MM.1S (cell line): ENCODE measurements around the gene GBF1.
"Not testable (repeated sequence)": the region's sequence is repeated elsewhere in the genome, so short reads cannot be mapped to it uniquely, and the experiment has no call there.

ENCODE experiments used
- DNase-seq: peaks from one replicate; pipeline ENCODE4 v3.0.0-alpha.2; 2015
- H2AFZ ChIP-seq: fragments of 300-600 bp; sonication (generic); 2 replicates; pipeline ENCODE4 v1.6.0; 2016; ENCODE audit warnings: antibody characterized with exemption, low read length
- H3F3A ChIP-seq: fragments of 300-600 bp; sonication (generic); 2 replicates; pipeline ENCODE4 v1.6.1; 2016; ENCODE audit warnings: mild to moderate bottlenecking, antibody characterized with exemption, low read length, moderate library complexity, mixed read lengths; ENCODE audit not compliant: insufficient read depth
- H3K27ac ChIP-seq: fragments of 300-600 bp; sonication (generic); 2 replicates; pipeline ENCODE4 v1.5.1; 2016; ENCODE audit warnings: mild to moderate bottlenecking, low read length
- H3K27me3 ChIP-seq: fragments of 300-600 bp; sonication (generic); replicated peaks from 2 replicates; pipeline ENCODE4 v1.6.0; 2016; ENCODE audit warnings: low read length; ENCODE audit not compliant: insufficient read depth
- H3K36me3 ChIP-seq: fragments of 300-600 bp; sonication (generic); replicated peaks from 2 replicates; pipeline ENCODE4 v1.6.1; 2016; ENCODE audit warnings: mild to moderate bottlenecking, low read length, mixed read lengths; ENCODE audit not compliant: insufficient read depth
- H3K4me1 ChIP-seq: fragments of 300-600 bp; sonication (generic); 2 replicates; pipeline ENCODE4 v1.6.1; 2016; ENCODE audit warnings: low read length, mixed read lengths
- H3K4me2 ChIP-seq: fragments of 300-600 bp; sonication (generic); 2 replicates; pipeline ENCODE4 v1.6.0; 2016; ENCODE audit warnings: low read depth, low read length
- H3K4me3 ChIP-seq: fragments of 300-600 bp; sonication (generic); 2 replicates; pipeline ENCODE4 v1.5.1; 2016; ENCODE audit warnings: low read length, mixed read lengths
- H3K79me2 ChIP-seq: fragments of 300-600 bp; sonication (generic); 2 replicates; pipeline ENCODE4 v1.6.1; 2016; ENCODE audit warnings: mixed run types, low read length, mixed read lengths
- H3K9ac ChIP-seq: fragments of 300-600 bp; sonication (generic); 2 replicates; pipeline ENCODE4 v1.6.1; 2016; ENCODE audit warnings: low read length, mixed read lengths
- H3K9me2 ChIP-seq: fragments of 300-600 bp; sonication (generic); replicated peaks from 2 replicates; pipeline ENCODE4 v1.6.1; 2016; ENCODE audit warnings: mild to moderate bottlenecking, low read length, mixed read lengths; ENCODE audit not compliant: insufficient read depth
- H3K9me3 ChIP-seq: fragments of 300-600 bp; sonication (generic); replicated peaks from 2 replicates; pipeline ENCODE4 v1.6.1; 2016; ENCODE audit warnings: mild to moderate bottlenecking, low read length, mixed read lengths; ENCODE audit not compliant: insufficient read depth
- H4K20me1 ChIP-seq: fragments of 300-600 bp; sonication (generic); 2 replicates; pipeline ENCODE4 v1.6.1; 2016; ENCODE audit warnings: mild to moderate bottlenecking, low read length, moderate library complexity, mixed read lengths; ENCODE audit not compliant: insufficient read depth
- EZH2 ChIP-seq: fragments of 300-600 bp; sonication (generic); optimal IDR thresholded peaks from 2 replicates; pipeline ENCODE3; 2017; ENCODE audit warnings: low read depth, mild to moderate bottlenecking, antibody characterized with exemption, low read length, mixed read lengths
- EZH2phosphoT487 ChIP-seq: fragments of 300-600 bp; sonication (generic); IDR thresholded peaks from 2 replicates; pipeline ENCODE4 v1.6.1; 2018; ENCODE audit warnings: antibody characterized with exemption, low read length
- TF ChIP-seq, protein P1 (sequence below): fragments of 300-600 bp; sonication (generic); IDR thresholded peaks from 2 replicates; pipeline ENCODE4 v1.5.1; 2016; ENCODE audit warnings: antibody characterized with exemption, low read length, mixed read lengths

GBF1 gene

DNA sequence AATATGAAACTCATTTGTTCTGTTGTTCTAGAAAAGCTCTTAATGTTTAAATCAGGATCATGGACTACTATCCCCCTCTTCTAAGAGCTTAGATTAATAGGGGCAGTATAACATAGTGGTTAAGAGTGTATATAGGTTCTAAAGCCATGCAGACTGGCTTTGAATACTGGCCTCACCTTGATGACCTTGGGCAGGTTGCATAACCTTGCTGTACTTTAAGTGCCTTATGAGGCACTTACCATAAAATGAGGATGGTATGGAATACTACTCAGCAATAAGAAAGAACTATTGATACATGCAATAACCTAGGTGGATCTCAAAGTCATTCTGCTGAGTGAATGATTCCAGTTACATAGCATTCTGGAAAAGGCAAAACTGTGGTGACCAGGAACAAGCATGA lies 53.6 kb downstream of the GBF1 start:
- H3K9ac ChIP-seq = no peak overlapping the region
- H3K4me2 ChIP-seq = no peak overlapping the region
- no peaks in the 10 kb centered on the region for H3K9me3 ChIP-seq
- H4K20me1 ChIP-seq = peaks cover 4% of the 10 kb centered on the region; the same call in 1 of the 2 replicates
- no peaks in the 10 kb centered on the region for H3K27me3 ChIP-seq
- TF ChIP-seq, protein P1, sequence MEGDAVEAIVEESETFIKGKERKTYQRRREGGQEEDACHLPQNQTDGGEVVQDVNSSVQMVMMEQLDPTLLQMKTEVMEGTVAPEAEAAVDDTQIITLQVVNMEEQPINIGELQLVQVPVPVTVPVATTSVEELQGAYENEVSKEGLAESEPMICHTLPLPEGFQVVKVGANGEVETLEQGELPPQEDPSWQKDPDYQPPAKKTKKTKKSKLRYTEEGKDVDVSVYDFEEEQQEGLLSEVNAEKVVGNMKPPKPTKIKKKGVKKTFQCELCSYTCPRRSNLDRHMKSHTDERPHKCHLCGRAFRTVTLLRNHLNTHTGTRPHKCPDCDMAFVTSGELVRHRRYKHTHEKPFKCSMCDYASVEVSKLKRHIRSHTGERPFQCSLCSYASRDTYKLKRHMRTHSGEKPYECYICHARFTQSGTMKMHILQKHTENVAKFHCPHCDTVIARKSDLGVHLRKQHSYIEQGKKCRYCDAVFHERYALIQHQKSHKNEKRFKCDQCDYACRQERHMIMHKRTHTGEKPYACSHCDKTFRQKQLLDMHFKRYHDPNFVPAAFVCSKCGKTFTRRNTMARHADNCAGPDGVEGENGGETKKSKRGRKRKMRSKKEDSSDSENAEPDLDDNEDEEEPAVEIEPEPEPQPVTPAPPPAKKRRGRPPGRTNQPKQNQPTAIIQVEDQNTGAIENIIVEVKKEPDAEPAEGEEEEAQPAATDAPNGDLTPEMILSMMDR = no peak
- TF ChIP-seq EZH2 (no peak), EZH2phosphoT487 (no peak)
- no peak overlapping the region for H3K27ac ChIP-seq
- no peak overlapping the region for H2AFZ ChIP-seq
- peaks cover 7% of the 10 kb centered on the region; the same call in 1 of the 2 replicates for H3F3A ChIP-seq
- no peak for DNase-seq
- peaks cover 29% of the 10 kb centered on the region for H3K4me1 ChIP-seq
- no peak overlapping the region for H3K4me3 ChIP-seq
- H3K79me2 ChIP-seq = peaks cover 73% of the 10 kb centered on the region
- H3K9me2 ChIP-seq = no peaks in the 10 kb centered on the region
- H3K36me3 ChIP-seq = no peaks in the 10 kb centered on the region; the same call in 1 of the 2 replicates

DNA sequence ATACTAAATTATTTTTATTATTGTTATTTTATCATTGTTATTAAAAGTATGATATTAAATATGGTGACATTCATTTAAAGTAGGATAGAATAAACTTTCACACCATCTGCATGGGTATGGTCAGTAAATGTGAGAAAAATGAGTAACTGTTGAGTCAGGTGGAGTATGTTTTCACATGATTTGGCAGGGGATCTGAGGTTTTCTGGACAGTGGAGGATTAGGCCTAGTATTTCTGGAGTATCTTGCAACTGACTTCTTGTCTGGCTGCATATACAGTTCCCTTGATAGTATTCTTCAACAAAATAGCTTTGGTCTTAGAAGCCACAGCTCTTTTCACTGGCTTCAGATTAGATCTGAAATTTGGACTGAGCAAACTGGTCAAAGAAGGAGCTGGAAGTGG lies 54.5 kb downstream of the GBF1 start:
- no peaks in the 10 kb centered on the region for H3K27me3 ChIP-seq
- H2AFZ ChIP-seq = no peak overlapping the region
- H3K27ac ChIP-seq = peak overlapping the region; percentile 38; the same call in 1 of the 2 replicates
- H3K9me2 ChIP-seq = no peaks in the 10 kb centered on the region
- H3K9ac ChIP-seq = no peak overlapping the region
- no peak overlapping the region for H3K4me3 ChIP-seq
- H3K4me1 ChIP-seq = peaks cover 29% of the 10 kb centered on the region
- peaks cover 78% of the 10 kb centered on the region for H3K79me2 ChIP-seq
- H3K36me3 ChIP-seq = no peaks in the 10 kb centered on the region; the same call in 1 of the 2 replicates
- H3F3A ChIP-seq = peaks cover 7% of the 10 kb centered on the region; the same call in 1 of the 2 replicates
- TF ChIP-seq, protein P1 = no peak
- no peak for TF ChIP-seq EZH2
- TF ChIP-seq EZH2phosphoT487 = no peak
- DNase-seq = no peak
- peak overlapping the region; percentile 44; the same call in 1 of the 2 replicates for H3K4me2 ChIP-seq
- H4K20me1 ChIP-seq = peaks cover 4% of the 10 kb centered on the region; the same call in 1 of the 2 replicates
- H3K9me3 ChIP-seq = no peaks in the 10 kb centered on the region

DNA sequence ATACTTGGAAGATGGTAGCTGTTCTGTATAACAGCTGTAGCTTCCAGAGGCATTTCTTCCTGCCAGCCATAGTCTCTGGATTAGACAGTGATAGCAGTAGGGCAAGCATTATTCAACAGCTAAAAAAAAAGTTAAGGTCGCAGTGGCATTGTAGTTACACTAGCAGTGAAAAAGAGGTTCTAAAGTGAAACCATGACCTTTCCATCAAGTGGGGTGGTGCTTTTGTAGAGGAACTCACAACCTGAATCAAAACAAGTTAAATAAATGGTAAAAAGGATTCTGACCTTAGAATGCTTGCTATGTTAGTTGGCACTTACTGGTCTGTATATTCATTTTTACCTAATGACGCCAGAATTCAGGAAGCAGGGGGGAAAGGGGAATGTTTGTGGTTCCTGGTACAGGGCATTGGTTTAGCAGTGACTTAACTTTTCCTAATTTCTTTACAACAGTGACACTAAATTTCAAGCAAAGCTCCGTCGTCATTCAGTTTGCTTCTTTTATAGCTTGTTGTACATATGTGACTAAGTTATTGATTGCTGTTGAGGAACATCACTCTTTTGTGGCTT lies 55.0 kb downstream of the GBF1 start:
- H3K9me3 ChIP-seq = no peaks in the 10 kb centered on the region
- peak; percentile 30 for DNase-seq
- H3K9me2 ChIP-seq = no peaks in the 10 kb centered on the region
- no peaks in the 10 kb centered on the region for H3K27me3 ChIP-seq
- peak overlapping the region; percentile 44 for H3K4me2 ChIP-seq
- H3K36me3 ChIP-seq = no peaks in the 10 kb centered on the region
- peaks cover 7% of the 10 kb centered on the region; the same call in 1 of the 2 replicates for H3F3A ChIP-seq
- H3K9ac ChIP-seq = no peak overlapping the region
- peaks cover 4% of the 10 kb centered on the region; the same call in 1 of the 2 replicates for H4K20me1 ChIP-seq
- H3K4me1 ChIP-seq = peaks cover 29% of the 10 kb centered on the region
- H3K27ac ChIP-seq = peak overlapping the region; percentile 38; the same call in 1 of the 2 replicates
- H3K4me3 ChIP-seq = no peak overlapping the region
- peaks cover 77% of the 10 kb centered on the region for H3K79me2 ChIP-seq
- H2AFZ ChIP-seq = no peak overlapping the region
- no peak for TF ChIP-seq EZH2phosphoT487

DNA sequence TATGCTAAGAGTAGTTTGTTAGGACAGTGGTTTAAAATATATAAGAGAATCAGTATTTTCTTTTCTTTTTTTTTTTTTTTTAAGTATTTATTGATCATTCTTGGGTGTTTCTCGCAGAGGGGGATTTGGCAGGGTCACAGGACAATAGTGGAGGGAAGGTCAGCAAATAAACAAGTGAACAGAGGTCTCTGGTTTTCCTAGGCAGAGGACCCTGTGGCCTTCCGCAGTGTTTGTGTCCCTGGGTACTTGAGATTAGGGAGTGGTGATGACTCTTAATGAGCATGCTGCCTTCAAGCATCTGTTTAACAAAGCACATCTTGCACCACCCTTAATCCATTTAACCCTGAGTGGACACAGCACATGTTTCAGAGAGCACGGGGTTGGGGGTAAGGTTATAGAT lies 55.6 kb downstream of the GBF1 start:
- peaks cover 29% of the 10 kb centered on the region for H3K4me1 ChIP-seq
- not testable (repeated sequence) for H3K27ac ChIP-seq, H3F3A ChIP-seq, H4K20me1 ChIP-seq, H3K9ac ChIP-seq, H3K9me3 ChIP-seq, H3K4me3 ChIP-seq, DNase-seq, H3K27me3 ChIP-seq, H2AFZ ChIP-seq, H3K36me3 ChIP-seq, H3K9me2 ChIP-seq
- peaks cover 77% of the 10 kb centered on the region for H3K79me2 ChIP-seq
- H3K4me2 ChIP-seq = 0 out of 2 replicates have a peak overlapping the region, but pooled peaks have one; percentile 44

DNA sequence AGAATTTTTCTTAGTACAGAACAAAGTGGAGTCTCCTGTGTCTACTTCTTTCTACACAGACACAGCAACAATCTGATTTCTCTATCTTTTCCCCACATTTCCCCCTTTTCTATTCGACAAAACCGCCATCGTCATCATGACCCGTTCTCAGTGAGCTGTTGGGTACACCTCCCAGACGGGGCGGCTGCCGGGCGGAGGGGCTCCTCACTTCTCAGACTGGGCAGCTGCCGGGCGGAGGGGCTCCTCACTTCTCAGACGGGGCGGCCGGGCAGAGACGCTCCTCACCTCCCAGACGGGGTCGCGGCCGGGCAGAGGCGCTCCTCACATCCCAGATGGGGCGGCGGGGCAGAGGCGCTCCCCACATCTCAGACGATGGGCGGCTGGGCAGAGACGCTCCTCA lies 56.0 kb downstream of the GBF1 start:
- not testable (repeated sequence) for H3K36me3 ChIP-seq, H3K9me2 ChIP-seq, H3K4me3 ChIP-seq, H2AFZ ChIP-seq, H3K27me3 ChIP-seq, DNase-seq, H3K27ac ChIP-seq, H3F3A ChIP-seq, H3K4me2 ChIP-seq, H3K9me3 ChIP-seq, H4K20me1 ChIP-seq, H3K9ac ChIP-seq
- Histone ChIP-seq H3K79me2 (peaks cover 77% of the 10 kb centered on the region), H3K4me1 (peaks cover 29% of the 10 kb centered on the region)
